GM12864 (cell line): ENCODE results near the gene NUAK2.

Experiments used
- DNase-seq: peaks from one replicate; pipeline ENCODE4 v3.0.0-alpha.2; 2011; ENCODE audit warnings: low read depth
- H3K4me3 ChIP-seq: 2 replicates; pipeline ENCODE4 v1.5.1; 2011; ENCODE audit warnings: mild to moderate bottlenecking, low read depth, low read length, control low read depth
- TF ChIP-seq, protein P1 (sequence below): IDR thresholded peaks from 2 replicates; pipeline ENCODE4 v1.5.1; 2011; ENCODE audit warnings: low read depth, mild to moderate bottlenecking, moderate library complexity, low read length, control low read depth, inconsistent platforms; ENCODE audit errors: missing control alignments

The NUAK2 gene

DNA sequence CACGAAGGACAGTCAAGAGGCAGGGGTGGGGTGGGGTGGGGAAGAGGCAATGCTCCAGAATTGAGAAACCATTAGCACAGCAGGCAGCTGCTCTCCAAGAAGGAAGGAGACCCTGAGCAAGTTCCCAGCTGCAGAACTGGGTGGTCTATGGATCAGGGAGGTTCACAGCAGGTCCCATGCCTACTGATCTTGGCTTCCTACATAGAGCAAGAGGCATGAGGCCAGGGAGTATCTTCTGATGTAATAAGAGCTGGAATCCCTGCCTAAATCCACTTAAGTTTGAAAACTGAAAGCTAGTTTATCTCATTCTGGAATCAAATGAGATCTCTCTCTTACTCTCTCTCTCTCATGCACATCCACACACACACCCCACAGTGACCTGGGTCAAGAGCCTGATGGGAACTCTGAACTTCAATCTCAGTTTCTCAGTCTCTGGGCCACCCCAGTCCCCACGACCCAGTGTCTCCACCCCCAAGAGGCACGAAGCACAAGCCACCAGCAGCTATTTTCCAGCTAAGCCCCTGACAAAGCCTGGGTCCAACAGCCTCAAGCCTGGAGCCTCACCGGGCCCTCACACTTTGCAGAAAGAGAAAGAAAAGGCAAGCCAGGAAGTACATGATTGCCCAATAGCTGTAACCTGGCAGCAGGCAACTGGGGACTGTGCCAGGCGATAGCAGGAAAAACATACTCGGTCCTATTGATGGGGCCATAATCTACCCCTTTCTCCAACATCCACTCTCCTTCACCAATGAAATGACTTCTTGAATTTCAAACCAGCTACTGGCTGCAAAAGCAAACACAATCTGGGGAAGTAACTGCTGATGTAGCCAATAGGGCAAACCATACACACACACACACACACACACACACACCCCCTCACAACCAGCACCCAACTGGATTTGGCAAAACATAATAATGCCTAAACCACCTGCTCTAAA, 2.2 kb downstream of the NUAK2 start:
- TF ChIP-seq, protein P1, sequence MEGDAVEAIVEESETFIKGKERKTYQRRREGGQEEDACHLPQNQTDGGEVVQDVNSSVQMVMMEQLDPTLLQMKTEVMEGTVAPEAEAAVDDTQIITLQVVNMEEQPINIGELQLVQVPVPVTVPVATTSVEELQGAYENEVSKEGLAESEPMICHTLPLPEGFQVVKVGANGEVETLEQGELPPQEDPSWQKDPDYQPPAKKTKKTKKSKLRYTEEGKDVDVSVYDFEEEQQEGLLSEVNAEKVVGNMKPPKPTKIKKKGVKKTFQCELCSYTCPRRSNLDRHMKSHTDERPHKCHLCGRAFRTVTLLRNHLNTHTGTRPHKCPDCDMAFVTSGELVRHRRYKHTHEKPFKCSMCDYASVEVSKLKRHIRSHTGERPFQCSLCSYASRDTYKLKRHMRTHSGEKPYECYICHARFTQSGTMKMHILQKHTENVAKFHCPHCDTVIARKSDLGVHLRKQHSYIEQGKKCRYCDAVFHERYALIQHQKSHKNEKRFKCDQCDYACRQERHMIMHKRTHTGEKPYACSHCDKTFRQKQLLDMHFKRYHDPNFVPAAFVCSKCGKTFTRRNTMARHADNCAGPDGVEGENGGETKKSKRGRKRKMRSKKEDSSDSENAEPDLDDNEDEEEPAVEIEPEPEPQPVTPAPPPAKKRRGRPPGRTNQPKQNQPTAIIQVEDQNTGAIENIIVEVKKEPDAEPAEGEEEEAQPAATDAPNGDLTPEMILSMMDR: no peak
- no peak for DNase-seq

DNA sequence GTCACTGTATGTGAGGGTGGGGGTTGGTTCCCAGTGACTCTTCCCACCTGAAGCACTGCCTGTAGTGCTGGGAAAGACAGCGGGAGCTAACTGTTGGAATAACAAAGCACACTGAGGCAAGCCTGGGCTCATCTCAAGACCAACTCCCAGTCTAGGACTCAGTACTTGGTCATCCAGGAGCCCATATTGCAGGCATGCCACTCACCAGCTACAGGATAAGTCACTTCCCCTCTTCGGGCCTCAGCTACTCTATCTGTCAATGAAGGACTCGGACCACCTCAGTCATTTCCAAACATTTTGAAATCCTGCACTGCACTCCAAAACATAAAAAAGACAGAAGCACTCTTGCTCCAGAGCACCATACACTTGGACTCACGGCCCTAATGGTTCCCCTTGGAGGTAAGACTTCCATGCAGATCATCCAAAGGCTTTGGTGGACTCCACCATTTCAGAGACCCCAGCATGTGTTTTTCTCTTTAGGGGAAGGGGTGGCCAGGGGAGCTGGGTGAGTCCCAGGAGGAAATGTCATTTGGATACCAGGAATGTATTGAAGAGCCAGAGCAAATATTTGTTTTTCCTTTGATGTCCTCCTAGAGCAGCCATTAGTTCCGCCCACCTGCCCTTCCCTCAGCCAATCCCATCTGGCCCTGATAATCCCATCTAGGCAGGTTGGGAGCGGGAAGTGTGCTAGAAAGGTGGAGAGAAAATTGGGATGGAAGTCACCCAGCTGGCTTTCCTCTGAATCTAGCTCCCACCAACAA, 3.1 kb downstream of the NUAK2 start:
- DNase-seq: no peak
- TF ChIP-seq, protein P1: no peak
- H3K4me3 ChIP-seq: no peak overlapping the region

More for the DNA sequence above, 2.2 kb downstream of the NUAK2 start:
- no peak overlapping the region; the same call in 1 of the 2 replicates for H3K4me3 ChIP-seq

DNA sequence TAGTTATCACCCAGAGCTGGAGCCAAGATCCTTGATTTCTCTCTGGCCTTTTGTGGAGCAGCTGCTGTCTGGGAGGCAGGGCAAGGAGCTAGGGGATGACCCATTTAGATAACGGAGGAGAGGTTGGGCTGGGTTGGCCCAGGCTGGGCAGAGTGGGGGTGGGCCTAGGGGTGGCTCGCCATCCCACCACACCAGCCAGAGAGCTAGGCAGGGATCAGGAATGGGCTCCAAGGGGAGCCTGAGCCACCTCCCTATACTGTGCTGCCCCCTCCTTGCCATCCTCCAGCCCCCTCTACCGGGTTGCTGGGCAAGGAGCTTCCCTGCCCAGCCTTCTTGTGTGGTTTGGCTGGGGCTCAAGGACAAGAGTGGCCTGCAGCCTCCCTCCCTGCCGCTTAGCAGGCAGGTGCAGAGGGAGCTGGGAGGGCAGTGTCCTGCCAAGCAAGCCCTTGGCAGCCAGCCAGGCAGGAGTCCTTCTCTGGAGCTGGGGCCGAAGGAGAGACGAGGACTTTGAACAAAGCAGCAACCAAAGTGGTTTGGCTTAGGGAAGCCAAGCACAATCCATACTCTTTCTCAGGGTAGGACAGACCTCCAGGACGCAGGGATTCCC, 4.1 kb downstream of the NUAK2 start:
- TF ChIP-seq, protein P1: no peak
- H3K4me3 ChIP-seq: no peak overlapping the region
- DNase-seq: no peak

DNA sequence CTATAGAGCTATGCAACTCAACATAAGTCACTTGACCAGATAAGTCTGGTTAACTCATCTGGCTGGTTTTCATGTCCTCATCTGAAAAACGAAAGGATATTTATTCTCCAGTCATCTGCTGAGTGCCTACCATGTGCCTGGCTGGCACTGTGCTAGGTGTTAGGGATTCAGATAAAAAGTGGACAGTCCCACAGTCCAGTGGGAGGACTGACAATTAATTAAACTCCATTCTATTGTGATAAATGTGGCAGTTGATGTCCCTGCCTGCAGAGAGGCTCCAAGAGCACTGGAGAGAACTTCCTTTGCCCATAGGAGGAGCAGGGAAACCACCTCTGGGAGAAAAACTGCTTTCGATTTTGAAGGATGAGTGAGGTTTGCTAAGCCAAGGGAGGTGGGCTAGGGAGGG, 5.4 kb downstream of the NUAK2 start:
- no peak overlapping the region for H3K4me3 ChIP-seq
- TF ChIP-seq, protein P1: no peak
- no peak for DNase-seq

DNA sequence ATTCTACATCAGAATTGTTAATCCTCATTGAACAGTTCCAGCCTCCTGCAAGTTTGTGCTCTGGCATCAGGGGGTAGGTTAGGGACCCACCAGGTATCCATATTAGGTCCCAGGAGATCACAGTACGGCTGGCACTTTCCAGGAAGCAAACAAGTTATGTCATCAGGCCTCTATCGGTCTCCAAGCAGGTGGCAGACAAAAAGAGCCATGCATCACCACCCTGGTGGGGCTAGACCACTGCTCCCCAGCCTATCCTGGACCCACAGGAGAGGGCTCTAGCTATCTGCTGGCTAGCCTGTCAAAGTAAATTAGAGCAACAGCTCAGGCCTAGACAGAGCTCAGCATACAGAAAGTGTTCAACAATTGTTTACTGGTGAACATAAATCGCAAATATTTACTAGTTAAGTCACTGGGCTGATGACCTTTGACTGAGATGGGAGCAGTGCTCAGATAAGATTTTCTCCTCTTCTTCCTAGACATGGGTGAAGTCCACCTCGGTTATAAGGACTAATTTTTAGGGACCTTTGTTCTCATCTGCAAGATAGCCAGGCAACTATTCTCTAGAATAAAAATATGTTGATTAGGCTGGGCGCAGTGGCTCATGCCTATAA, 6.4 kb downstream of the NUAK2 start:
- no peak overlapping the region for H3K4me3 ChIP-seq
- TF ChIP-seq, protein P1: no peak
- no peak for DNase-seq

DNA sequence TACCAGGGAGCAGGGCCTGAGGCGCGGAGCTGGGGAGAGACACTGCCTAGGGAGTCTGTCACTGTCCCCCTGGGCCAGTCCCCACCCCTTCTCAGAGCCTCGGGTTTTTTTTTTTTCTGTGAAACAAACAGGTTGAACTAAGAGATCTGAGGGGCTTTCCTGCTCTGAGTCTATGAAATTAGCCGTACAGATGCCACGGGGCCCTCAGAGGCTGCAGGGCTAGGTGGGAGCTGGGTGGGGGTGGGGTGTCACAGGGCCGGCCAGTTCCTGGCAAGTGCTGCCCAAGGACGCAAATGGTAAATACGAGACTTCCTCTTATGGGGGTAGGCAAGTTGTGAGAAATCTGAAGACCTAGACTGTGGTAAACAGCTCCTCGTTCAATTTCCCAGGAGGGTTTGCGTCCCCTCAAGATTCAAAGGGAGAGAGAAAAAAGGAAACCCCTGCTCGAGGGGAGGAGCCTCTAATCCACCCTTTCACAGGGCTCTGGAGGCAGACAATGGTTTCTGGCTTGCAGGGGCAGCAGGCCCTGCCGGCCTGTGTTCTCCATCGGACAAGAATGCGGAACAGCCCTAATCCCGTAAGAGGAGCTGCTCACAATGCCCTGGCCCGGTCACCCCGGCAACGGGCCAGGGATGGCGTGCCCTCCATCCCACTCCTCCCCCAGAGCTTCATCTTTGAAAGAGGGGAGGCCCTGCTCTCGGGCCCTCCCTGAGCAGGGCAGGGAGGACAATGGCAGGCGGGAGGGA, 7.8 kb downstream of the NUAK2 start:
- no peak for DNase-seq
- no peak overlapping the region; the same call in 1 of the 2 replicates for H3K4me3 ChIP-seq

More for the DNA sequence above, 7.8 kb downstream of the NUAK2 start:
- TF ChIP-seq, protein P1: no peak
